ENCODE measurements around the gene SERPINE1.
"Not testable (repeated sequence)": the region's sequence is repeated elsewhere in the genome, so short reads cannot be mapped to it uniquely, and the experiment has no call there.

SERPINE1 gene

GRCh38 chr7:101126651-101127459 is at the start of gene SERPINE1:
SERPINE1 (plus strand) TSS chr7:101127104; CDS start chr7:101128394, 1,290 bp downstream.
- peak; percentile 91 for DNase-seq

- DNase-seq, result peak; percentile 95
Measured at GRCh38 chr7:101077303-101078086, 49.4 kb upstream of the SERPINE1 start.

GRCh38 chr7:101081432-101081831 is 45.5 kb upstream of the SERPINE1 start:
- DNase-seq, result no peak

GRCh38 chr7:101084865-101085161 is 42.1 kb upstream of the SERPINE1 start:
- no peak for DNase-seq

- DNase-seq, result peak; percentile 79
Measured at GRCh38 chr7:101085162-101085964, 41.5 kb upstream of the SERPINE1 start, which contains the start of gene TRIM56. TRIM56 (plus strand) TSS chr7:101085481; CDS start chr7:101087313, 1,832 bp downstream.

GRCh38 chr7:101087334-101088068 is 39.4 kb upstream of the SERPINE1 start:
- no peak for DNase-seq

GRCh38 chr7:101088069-101088425 is 38.9 kb upstream of the SERPINE1 start:
- DNase-seq, result no peak

- no peak for DNase-seq
Measured at GRCh38 chr7:101088858-101089529, 37.9 kb upstream of the SERPINE1 start.

- DNase-seq, result no peak
Measured at GRCh38 chr7:101089876-101090275, 37.0 kb upstream of the SERPINE1 start.

GRCh38 chr7:101092266-101092905 is 34.5 kb upstream of the SERPINE1 start:
- DNase-seq, result not testable (repeated sequence)

GRCh38 chr7:101093906-101094305 is 33.0 kb upstream of the SERPINE1 start:
- no peak for DNase-seq

GRCh38 chr7:101094376-101094775 is 32.5 kb upstream of the SERPINE1 start:
- DNase-seq, result no peak

GRCh38 chr7:101094791-101095375 is 32.0 kb upstream of the SERPINE1 start:
- DNase-seq, result peak; percentile 63

- no peak for DNase-seq
Measured at GRCh38 chr7:101096331-101096956, 30.5 kb upstream of the SERPINE1 start.

- DNase-seq, result no peak
Measured at GRCh38 chr7:101096957-101097347, 30.0 kb upstream of the SERPINE1 start.

- no peak for DNase-seq
Measured at GRCh38 chr7:101097561-101097960, 29.3 kb upstream of the SERPINE1 start.

GRCh38 chr7:101099969-101100781 is 26.7 kb upstream of the SERPINE1 start:
- DNase-seq, result peak; percentile 91

GRCh38 chr7:101100858-101101847 is 25.8 kb upstream of the SERPINE1 start:
- no peak for DNase-seq

Measured in eye (tissue), 1 donor.